Measurements from ENCODE around the gene ADAMTS12. TPM values are rescaled to one million over a fixed set of nuclear protein-coding genes. Genes with fewer than 3 reads are reported as not detected.

The ADAMTS12 gene
- total and polyA plus RNA-seq, 2 of the 8 experiments (the other 6 are each of a cell fraction or from before 2014, with no cell fraction given), result 6.4 to 12.8 TPM

GRCh38 chr5:33675958-33676464 lies 215.8 kb downstream of the ADAMTS12 start:
- peaks cover 8% of the 10 kb centered on the region; the same call in 1 of the 2 replicates for H3K23me2 ChIP-seq (ENCODE audit: low read depth, low read length)
- H4K91ac ChIP-seq (replicated peaks; ENCODE audit: insufficient read length, low read length), result no peak overlapping the region
- FAIRE-seq (no peak), DNase-seq (ENCODE audit: low read depth in 1 of 2, low spot score in 2 of 2) (no peak)
- H2BK15ac ChIP-seq (ENCODE audit: low read length), result no peak overlapping the region
- no peaks in the 10 kb centered on the region for H3K79me1 ChIP-seq (ENCODE audit: low read depth, low read length)
- no peak overlapping the region for H3K18ac ChIP-seq (ENCODE audit: extremely low read depth, low read length)
- H3K4me1 ChIP-seq (replicated peaks in 1 of 4; ENCODE audit: control insufficient read depth in 3 of 4, insufficient read depth in 4 of 4, low read length in 3 of 4), result no peaks in the 10 kb centered on the region
- H4K8ac ChIP-seq (ENCODE audit: extremely low read depth, insufficient read depth, low read length), result no peak overlapping the region
- H2AK5ac ChIP-seq (ENCODE audit: low read depth, low read length), result no peak overlapping the region
- POLR2A ChIA-PET (ENCODE audit: partially characterized antibody), result no interaction called here
- H3K9me3 ChIP-seq (ENCODE audit: insufficient read depth in 2 of 2, low read depth in 1 of 2, low read length in 1 of 2), result no peaks in the 10 kb centered on the region
- no peaks in the 10 kb centered on the region for H3K79me2 ChIP-seq (ENCODE audit: control insufficient read depth in 1 of 2, insufficient read depth in 2 of 2, low read length in 2 of 2)
- H3K4me2 ChIP-seq (ENCODE audit: insufficient read depth in 1 of 2, low read depth in 2 of 2, low read length in 2 of 2), result no peak overlapping the region
- H2BK12ac ChIP-seq (ENCODE audit: low read depth, low read length), result no peak overlapping the region
- H2BK120ac ChIP-seq (replicated peaks; ENCODE audit: low read depth, low read length), result no peak overlapping the region
- no peaks in the 10 kb centered on the region for H3K27me3 ChIP-seq (replicated peaks in 1 of 4; ENCODE audit: control insufficient read depth in 3 of 4, extremely low read depth in 1 of 4, insufficient read depth in 3 of 4, low read length in 3 of 4)
- H3K4ac ChIP-seq (replicated peaks; ENCODE audit: insufficient read length, low read depth, low read length), result no peak overlapping the region
- no peak overlapping the region for H3K4me3 ChIP-seq (ENCODE audit: extremely low read depth in 1 of 4, insufficient read depth in 2 of 4, low read depth in 3 of 4, low read length in 4 of 4)
- CTCF ChIA-PET (ENCODE audit: partially characterized antibody), result interaction anchor here (1.0 to 3.0 kb wide), 6 partner anchors 13 to 292 kb away, joined by 3 to 12 read pairs (median 4); partner anchors contain the start of gene RXFP3
- no peak overlapping the region for H2AFZ ChIP-seq (ENCODE audit: low read length)
- no peak overlapping the region for H4K5ac ChIP-seq (ENCODE audit: insufficient read length, low read depth, low read length)
- H3K23ac ChIP-seq (ENCODE audit: insufficient read length), result no peak overlapping the region
- no peak for TF ChIP-seq PHF8 (conservative IDR thresholded peaks at IDR 0.05; ENCODE audit: low read depth, low read length)
- no peak for TF ChIP-seq SP2 (IDR thresholded peaks at IDR 0.05; ENCODE audit: low read length)
- TF ChIP-seq CBX5 (IDR thresholded peaks at IDR 0.05; ENCODE audit: low read depth, low read length), result no peak
- no peak for TF ChIP-seq ASH2L (IDR thresholded peaks at IDR 0.05; ENCODE audit: low read length)
- no peak overlapping the region for H3K56ac ChIP-seq (replicated peaks; ENCODE audit: insufficient read length, low read depth, low read length)
- no peaks in the 10 kb centered on the region for H3K36me3 ChIP-seq (ENCODE audit: control insufficient read depth in 2 of 4, insufficient read depth in 4 of 4, low read length in 3 of 4)
- H2BK20ac ChIP-seq (ENCODE audit: low read length), result no peak overlapping the region
- H3K27ac ChIP-seq (ENCODE audit: low read depth, low read length), result no peak overlapping the region
- no peak overlapping the region for H3K14ac ChIP-seq (ENCODE audit: insufficient read length)
- H2BK5ac ChIP-seq (ENCODE audit: low read depth, low read length), result no peak overlapping the region
- H4K20me1 ChIP-seq (replicated peaks in 1 of 2; ENCODE audit: control insufficient read depth in 1 of 2, insufficient read depth in 2 of 2, low read length in 2 of 2), result peaks cover 0 to 6% of the 10 kb centered on the region in 2 experiments
- no peak overlapping the region for H3K9ac ChIP-seq (replicated peaks in 1 of 4; ENCODE audit: extremely low read depth in 1 of 4, low read depth in 3 of 4, low read length in 3 of 4)
- 93% methylated on average over 3 of the region's 3 CpGs; no CpG with 5 or more reads in 1 of the 2 experiments for WGBS, 2 experiments (ENCODE audit: extremely low coverage in 1 of 2, insufficient coverage in 1 of 2, insufficient read length in 1 of 2, insufficient replicate concordance in 2 of 2, low coverage in 1 of 2, low lambda C conversion rate in 2 of 2, missing lambda C conversion rate in 1 of 2)

All from H1 (cell line).